MCF 10A (cell line): ENCODE results near the gene OR7G2. TPM values are rescaled to one million over a fixed set of nuclear protein-coding genes. Genes with fewer than 3 reads are reported as not detected.

Source experiments
- BruUV-seq: library from RNA; stranded (reverse); fragments of 400-500 nt; replicated peaks from 2 replicates; lab custom pipeline; 2021; lab: Mats Ljungman, UMichigan
- CTCF ChIA-PET: fragments of 300-600 bp; sonication (Branson Sonifier 250); formaldehyde crosslinking; extraction: SDS; loops from one replicate; lab custom pipeline; 2021; ENCODE audit warnings: antibody characterized with exemption, inconsistent platforms; lab: Yijun Ruan, JAX
- POLR2A ChIA-PET: fragments of 300-600, 350-650 bp; sonication (Branson Sonifier 250); formaldehyde crosslinking; extraction: SDS; loops from one replicate; lab custom pipeline; 2020; ENCODE audit warnings: antibody characterized with exemption, inconsistent platforms; lab: Yijun Ruan, JAX
- DNase-seq: peaks from one replicate; pipeline ENCODE4 v3.0.0-alpha.2; 2018; ENCODE audit not compliant: unreplicated experiment
- H3K27ac Mint-ChIP-seq: one replicate; pipeline ENCODE4 v1.8.0; 2022; ENCODE audit warnings: mild to moderate bottlenecking, low read depth, mixed read lengths; ENCODE audit not compliant: unreplicated experiment
- H3K27me3 Mint-ChIP-seq: one replicate; pipeline ENCODE4 v1.8.0; 2022; ENCODE audit warnings: mixed read lengths; ENCODE audit not compliant: insufficient read depth, unreplicated experiment
- H3K36me3 Mint-ChIP-seq: one replicate; pipeline ENCODE4 v1.8.0; 2022; ENCODE audit warnings: mild to moderate bottlenecking, moderate library complexity, mixed read lengths; ENCODE audit not compliant: insufficient read depth, unreplicated experiment
- H3K4me1 Mint-ChIP-seq: one replicate; pipeline ENCODE4 v1.8.0; 2022; ENCODE audit warnings: mixed read lengths; ENCODE audit not compliant: insufficient read depth, unreplicated experiment
- H3K4me3 Mint-ChIP-seq: one replicate; pipeline ENCODE4 v1.8.0; 2022; ENCODE audit warnings: mild to moderate bottlenecking, moderate library complexity, mixed read lengths; ENCODE audit not compliant: unreplicated experiment
- H3K9me3 Mint-ChIP-seq: one replicate; pipeline ENCODE4 v1.8.0; 2022; ENCODE audit warnings: mixed read lengths; ENCODE audit not compliant: unreplicated experiment
- CTCF ChIP-seq: fragments of 200-600 bp; IDR thresholded peaks from one replicate; pipeline ENCODE4 v1.8.0; 2022; ENCODE audit warnings: antibody characterized with exemption, mild to moderate bottlenecking; ENCODE audit not compliant: unreplicated experiment
- intact Hi-C: fragments of 100-400 bp; cut with micrococcal nuclease; formaldehyde crosslinking; loops from 2 replicates; pipeline ENCODE4 v1.14.1; 2022
- total RNA-seq: library from RNA; stranded (reverse); gene quantifications from 2 replicates; pipeline ENCODE4 v1.2.3, GENCODE V29; 2022

Gene OR7G2
- total RNA-seq, 1 experiment from 2014 or later: not detected

GRCh38 chr19:9150650-9151049 lies 43.4 kb upstream of the OR7G2 start:
- intact Hi-C loops: no loop called here
- Mint-ChIP-seq H3K4me1 (peaks cover 21% of the 10 kb centered on the region), H3K27me3 (no peaks in the 10 kb centered on the region), H3K27ac (no peak overlapping the region), H3K4me3 (no peak overlapping the region), H3K36me3 (peaks cover 77% of the 10 kb centered on the region), H3K9me3 (peaks cover 64% of the 10 kb centered on the region)
- no peak for DNase-seq
- CTCF ChIA-PET: no interaction called here
- POLR2A ChIA-PET: no interaction called here
- no peak for TF ChIP-seq CTCF
- BruUV-seq: no TSS peak

GRCh38 chr19:9149997-9150396 lies 42.7 kb upstream of the OR7G2 start:
- peaks cover 61% of the 10 kb centered on the region for H3K9me3 Mint-ChIP-seq
- peaks cover 76% of the 10 kb centered on the region for H3K36me3 Mint-ChIP-seq

GRCh38 chr19:9148697-9149096 lies 41.4 kb upstream of the OR7G2 start:
- Mint-ChIP-seq H3K4me1 (peaks cover 21% of the 10 kb centered on the region), H3K9me3 (peaks cover 63% of the 10 kb centered on the region), H3K27me3 (no peaks in the 10 kb centered on the region), H3K36me3 (peaks cover 67% of the 10 kb centered on the region), H3K27ac (no peak overlapping the region), H3K4me3 (no peak overlapping the region)
- intact Hi-C loops: no loop called here
- TF ChIP-seq CTCF: no peak
- BruUV-seq: no TSS peak
- CTCF ChIA-PET: interaction anchor here (0.6 kb wide), 1 partner anchor 308 kb away, joined by 4 read pairs; no protein-coding TSS in a partner anchor
- no peak for DNase-seq
- POLR2A ChIA-PET: no interaction called here

More at GRCh38 chr19:9149997-9150396, 42.7 kb upstream of the OR7G2 start:
- H3K4me1 Mint-ChIP-seq: peaks cover 21% of the 10 kb centered on the region
- peak overlapping the region; percentile 61 for H3K27ac Mint-ChIP-seq
- BruUV-seq: no TSS peak
- peak; percentile 48 for DNase-seq
- CTCF ChIA-PET: no interaction called here
- POLR2A ChIA-PET: interaction anchor here (0.7 kb wide), 1 partner anchor 50 kb away, joined by 3 read pairs; no protein-coding TSS in a partner anchor
- H3K27me3 Mint-ChIP-seq: no peaks in the 10 kb centered on the region
- intact Hi-C loops: no loop called here
- H3K4me3 Mint-ChIP-seq: no peak overlapping the region
- TF ChIP-seq CTCF: no peak

- no TSS peak for BruUV-seq
- intact Hi-C loops: no loop called here
- DNase-seq: no peak
- H3K27ac Mint-ChIP-seq: no peak overlapping the region
- peaks cover 58% of the 10 kb centered on the region for H3K36me3 Mint-ChIP-seq
- H3K4me1 Mint-ChIP-seq: peaks cover 21% of the 10 kb centered on the region
- CTCF ChIA-PET: no interaction called here
- TF ChIP-seq CTCF: no peak
- no peak overlapping the region for H3K4me3 Mint-ChIP-seq
- POLR2A ChIA-PET: no interaction called here
- H3K9me3 Mint-ChIP-seq: peaks cover 54% of the 10 kb centered on the region
- no peaks in the 10 kb centered on the region for H3K27me3 Mint-ChIP-seq
Measured at GRCh38 chr19:9146882-9147281, 39.6 kb upstream of the OR7G2 start.
